Eye (tissue), 1 donor: ENCODE results near the gene XYLT1.

Experiments
- DNase-seq: peaks from one replicate; pipeline ENCODE4 v3.0.0-alpha.2; 2015

Gene XYLT1

GRCh38 chr16:17246268-17246885, 224.4 kb downstream of the XYLT1 start:
- DNase-seq = no peak

GRCh38 chr16:17245776-17246175, 225.0 kb downstream of the XYLT1 start:
- peak; percentile 11 for DNase-seq

- no peak for DNase-seq
These were observed 225.7 kb downstream of the XYLT1 start for GRCh38 chr16:17244872-17245551.

- DNase-seq = no peak
These were observed 229.4 kb downstream of the XYLT1 start for GRCh38 chr16:17241264-17241835.

GRCh38 chr16:17238285-17239028, 232.3 kb downstream of the XYLT1 start:
- no peak for DNase-seq

- DNase-seq = no peak
These were observed 233.3 kb downstream of the XYLT1 start for GRCh38 chr16:17237350-17237944.

- no peak for DNase-seq
These were observed 235.5 kb downstream of the XYLT1 start for GRCh38 chr16:17235147-17235815.

- DNase-seq = peak; percentile 47
These were observed 237.3 kb downstream of the XYLT1 start for GRCh38 chr16:17233318-17234002.

- no peak for DNase-seq
These were observed 238.3 kb downstream of the XYLT1 start for GRCh38 chr16:17232487-17232886.

GRCh38 chr16:17231972-17232371, 238.8 kb downstream of the XYLT1 start:
- DNase-seq = no peak

- no peak for DNase-seq
These were observed 239.7 kb downstream of the XYLT1 start for GRCh38 chr16:17230932-17231581.

- no peak for DNase-seq
These were observed 241.0 kb downstream of the XYLT1 start for GRCh38 chr16:17229766-17230165.

GRCh38 chr16:17229131-17229530, 241.6 kb downstream of the XYLT1 start:
- DNase-seq = no peak

GRCh38 chr16:17228708-17229055, 242.1 kb downstream of the XYLT1 start:
- DNase-seq = no peak

GRCh38 chr16:17228048-17228707, 242.6 kb downstream of the XYLT1 start:
- DNase-seq = no peak

GRCh38 chr16:17227278-17227677, 243.5 kb downstream of the XYLT1 start:
- no peak for DNase-seq

GRCh38 chr16:17225541-17225940, 245.2 kb downstream of the XYLT1 start:
- DNase-seq = no peak

- no peak for DNase-seq
These were observed 245.9 kb downstream of the XYLT1 start for GRCh38 chr16:17224879-17225281.

GRCh38 chr16:17224350-17224749, 246.4 kb downstream of the XYLT1 start:
- no peak for DNase-seq

- DNase-seq = no peak
These were observed 247.2 kb downstream of the XYLT1 start for GRCh38 chr16:17223576-17223975.

GRCh38 chr16:17222871-17223401, 247.8 kb downstream of the XYLT1 start:
- DNase-seq = no peak
